GM13977 (cell line): ENCODE data around the gene SLC2A6.
A peak's percentile ranks its signal among the peaks of the same experiment; 100 is the strongest.

ENCODE experiments used
- DNase-seq: peaks from one replicate; pipeline ENCODE4 v3.0.0; 2012; ENCODE audit warnings: low spot score
- in situ Hi-C: fragments of 300-500 bp; cut with MboI; formaldehyde crosslinking; loops from one replicate; pipeline ENCODE4 v1.12.0; 2022; ENCODE audit warnings: low sequenced_read_pairs, low pct_unique_long_range_greater_than_20kb, mixed read lengths, inconsistent platforms; ENCODE audit not compliant: unreplicated experiment
- TF ChIP-seq, protein P1 (sequence below): IDR thresholded peaks from 2 replicates; pipeline ENCODE4 v1.5.1; 2012; ENCODE audit warnings: mild to moderate bottlenecking, control low read depth; ENCODE audit not compliant: insufficient read depth; ENCODE audit errors: extremely low read depth, missing control alignments

The SLC2A6 gene, protein sequence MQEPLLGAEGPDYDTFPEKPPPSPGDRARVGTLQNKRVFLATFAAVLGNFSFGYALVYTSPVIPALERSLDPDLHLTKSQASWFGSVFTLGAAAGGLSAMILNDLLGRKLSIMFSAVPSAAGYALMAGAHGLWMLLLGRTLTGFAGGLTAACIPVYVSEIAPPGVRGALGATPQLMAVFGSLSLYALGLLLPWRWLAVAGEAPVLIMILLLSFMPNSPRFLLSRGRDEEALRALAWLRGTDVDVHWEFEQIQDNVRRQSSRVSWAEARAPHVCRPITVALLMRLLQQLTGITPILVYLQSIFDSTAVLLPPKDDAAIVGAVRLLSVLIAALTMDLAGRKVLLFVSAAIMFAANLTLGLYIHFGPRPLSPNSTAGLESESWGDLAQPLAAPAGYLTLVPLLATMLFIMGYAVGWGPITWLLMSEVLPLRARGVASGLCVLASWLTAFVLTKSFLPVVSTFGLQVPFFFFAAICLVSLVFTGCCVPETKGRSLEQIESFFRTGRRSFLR

DNA sequence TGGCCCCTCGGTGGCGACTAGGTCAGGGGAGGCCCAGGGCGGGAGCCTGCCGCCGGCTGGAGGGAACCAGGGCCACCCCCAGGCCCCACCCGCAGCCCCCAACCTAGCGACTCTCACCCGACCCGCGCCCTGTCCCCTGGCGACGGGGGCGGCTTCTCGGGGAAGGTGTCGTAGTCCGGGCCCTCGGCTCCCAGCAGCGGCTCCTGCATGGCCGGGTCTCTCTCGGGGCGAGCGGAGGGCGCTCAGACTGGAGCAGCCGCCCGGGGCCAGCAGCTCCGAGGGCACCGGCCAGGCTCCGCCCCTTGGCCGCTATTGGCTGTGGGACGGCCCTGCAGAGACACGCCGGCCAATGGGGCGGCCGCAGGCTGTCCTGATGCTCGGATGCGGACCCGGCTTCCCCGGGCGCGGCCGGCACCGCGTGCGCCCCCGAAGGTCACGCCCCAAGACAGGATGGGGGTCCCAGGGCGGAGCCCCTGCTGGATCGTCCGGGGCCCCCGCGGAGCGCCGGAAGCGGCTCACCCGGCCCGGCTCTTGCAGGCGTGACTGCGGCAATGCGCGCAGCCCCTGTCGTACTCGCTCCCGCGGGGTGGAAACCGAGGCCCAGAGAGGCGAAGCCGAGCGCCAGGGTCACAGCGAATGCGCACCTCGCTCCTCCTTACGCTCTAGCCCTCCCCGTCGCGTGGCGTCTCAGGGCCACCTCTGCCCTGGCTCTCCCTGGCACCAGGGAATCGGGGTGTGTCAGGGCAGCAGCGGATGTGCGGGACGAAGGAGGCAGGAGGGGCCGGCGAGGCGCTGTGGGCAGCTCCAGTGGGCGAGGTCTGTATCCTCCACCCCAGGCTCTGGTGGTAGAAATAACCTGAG lies at the start of gene SLC2A6:
SLC2A6 (minus strand) TSS at position 249 of the 861 bp plus-strand sequence; CDS start at position 209, 40 bp downstream.
- in situ Hi-C loops, result no loop called here
- TF ChIP-seq, protein P1, sequence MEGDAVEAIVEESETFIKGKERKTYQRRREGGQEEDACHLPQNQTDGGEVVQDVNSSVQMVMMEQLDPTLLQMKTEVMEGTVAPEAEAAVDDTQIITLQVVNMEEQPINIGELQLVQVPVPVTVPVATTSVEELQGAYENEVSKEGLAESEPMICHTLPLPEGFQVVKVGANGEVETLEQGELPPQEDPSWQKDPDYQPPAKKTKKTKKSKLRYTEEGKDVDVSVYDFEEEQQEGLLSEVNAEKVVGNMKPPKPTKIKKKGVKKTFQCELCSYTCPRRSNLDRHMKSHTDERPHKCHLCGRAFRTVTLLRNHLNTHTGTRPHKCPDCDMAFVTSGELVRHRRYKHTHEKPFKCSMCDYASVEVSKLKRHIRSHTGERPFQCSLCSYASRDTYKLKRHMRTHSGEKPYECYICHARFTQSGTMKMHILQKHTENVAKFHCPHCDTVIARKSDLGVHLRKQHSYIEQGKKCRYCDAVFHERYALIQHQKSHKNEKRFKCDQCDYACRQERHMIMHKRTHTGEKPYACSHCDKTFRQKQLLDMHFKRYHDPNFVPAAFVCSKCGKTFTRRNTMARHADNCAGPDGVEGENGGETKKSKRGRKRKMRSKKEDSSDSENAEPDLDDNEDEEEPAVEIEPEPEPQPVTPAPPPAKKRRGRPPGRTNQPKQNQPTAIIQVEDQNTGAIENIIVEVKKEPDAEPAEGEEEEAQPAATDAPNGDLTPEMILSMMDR, result no peak
- peak; percentile 98 for DNase-seq

DNA sequence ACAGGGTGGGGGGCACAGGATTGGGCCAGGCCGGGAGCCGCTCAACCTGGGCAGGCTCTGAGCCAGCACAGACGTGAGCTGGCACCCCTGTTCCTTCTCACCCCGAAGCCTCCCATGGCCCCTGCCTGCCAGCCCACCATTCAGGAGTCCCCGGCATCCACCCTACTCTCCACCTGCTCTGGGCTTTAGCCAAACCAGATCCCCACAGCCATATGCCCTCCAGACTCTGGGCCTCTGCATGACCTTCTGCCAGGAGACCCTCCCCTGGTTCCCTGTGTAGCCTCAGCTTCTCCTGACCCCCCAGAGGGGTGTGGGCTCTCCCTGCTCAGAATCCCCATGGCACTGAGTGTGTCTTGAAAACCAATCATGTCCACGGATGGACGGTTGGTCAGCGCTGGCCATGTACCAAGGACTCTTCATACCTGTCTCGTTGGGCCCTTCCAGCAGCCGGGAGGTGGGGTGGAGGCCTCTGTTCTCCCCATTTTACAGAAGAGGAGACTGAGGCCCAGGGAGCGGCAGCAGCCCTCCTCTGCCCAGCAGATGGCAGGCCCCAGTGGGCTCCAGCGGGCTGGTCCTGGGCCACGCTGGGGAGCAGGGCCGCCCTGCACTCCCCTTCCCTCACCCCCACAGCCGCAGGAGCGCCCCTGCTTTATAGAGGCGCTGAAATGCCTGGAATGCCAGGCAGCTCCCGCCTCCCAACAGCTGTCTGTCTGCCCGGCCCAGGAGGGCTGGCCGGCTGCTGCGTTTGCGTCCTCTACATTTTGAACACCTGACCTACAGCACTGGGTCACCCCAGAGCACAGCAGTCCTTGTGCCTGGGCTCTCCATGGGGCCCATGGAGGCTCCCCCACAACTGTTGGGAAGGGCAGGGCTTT lies 49.3 kb upstream of the SLC2A6 start:
- no peak for DNase-seq
- TF ChIP-seq, protein P1, result no peak
- in situ Hi-C loops, result loop anchor here (25.0 kb wide), 2 partner anchors 209 to 484 kb away; partner anchors contain the start of gene SARDH

DNA sequence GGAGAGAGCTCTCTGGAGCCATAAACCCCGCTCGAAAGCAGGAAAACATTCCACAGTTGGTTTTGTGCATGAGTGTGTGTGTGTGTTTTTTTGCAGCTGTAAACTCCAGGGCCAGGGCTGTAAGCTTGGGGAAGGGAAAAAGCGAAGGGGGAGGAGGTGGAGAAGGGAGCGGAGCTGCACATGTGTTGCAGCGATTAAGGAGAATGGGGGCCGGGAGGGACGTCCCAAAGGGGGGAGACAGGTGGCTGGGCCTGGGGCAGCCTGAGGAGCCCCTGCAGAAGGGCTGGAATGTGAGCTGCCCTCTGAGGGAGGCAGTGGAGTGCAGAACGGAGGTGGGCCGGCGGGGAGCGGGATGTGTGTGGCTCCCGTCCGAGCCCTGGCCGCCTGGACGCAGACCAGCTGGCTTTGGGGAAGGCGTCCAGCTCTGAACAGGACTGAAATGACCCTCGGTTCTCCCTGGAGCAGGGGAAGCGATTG lies 48.6 kb upstream of the SLC2A6 start:
- TF ChIP-seq, protein P1, result no peak
- in situ Hi-C loops, result loop anchor here (25.0 kb wide), 2 partner anchors 210 to 485 kb away; partner anchors contain the start of gene SARDH
- DNase-seq, result no peak

DNA sequence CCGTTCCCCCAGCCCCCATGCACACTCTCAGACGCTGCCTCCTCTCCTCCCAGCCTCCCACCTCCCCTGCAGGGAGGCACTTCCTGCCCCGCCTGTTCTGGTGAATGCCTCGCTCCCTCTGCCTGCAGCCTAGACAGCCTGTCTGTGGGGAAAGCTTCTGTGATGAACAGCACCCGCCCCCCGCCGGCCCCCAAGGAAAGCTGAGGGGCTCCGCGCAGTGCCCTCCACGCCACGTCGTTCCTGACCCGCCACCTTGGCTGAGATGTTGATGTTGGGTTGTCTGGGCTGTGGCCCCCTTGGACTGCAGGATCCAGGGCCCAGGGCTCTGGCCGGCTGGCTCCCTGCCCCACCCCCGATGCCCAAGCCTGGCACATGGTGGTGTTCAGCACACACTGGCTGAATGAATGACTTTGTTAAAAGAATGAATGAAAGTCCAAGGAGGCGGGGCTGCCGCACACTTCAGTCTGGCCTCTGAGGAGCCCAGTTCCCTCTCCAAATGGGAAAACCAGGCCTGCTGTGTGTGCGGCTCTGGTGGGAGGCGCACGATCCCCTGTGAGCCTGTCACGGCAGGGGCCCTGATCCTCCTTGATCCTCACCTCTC lies 47.9 kb upstream of the SLC2A6 start:
- no peak for DNase-seq
- TF ChIP-seq, protein P1, result no peak
- in situ Hi-C loops, result loop anchor here (25.0 kb wide), 2 partner anchors 210 to 485 kb away; partner anchors contain the start of gene SARDH

DNA sequence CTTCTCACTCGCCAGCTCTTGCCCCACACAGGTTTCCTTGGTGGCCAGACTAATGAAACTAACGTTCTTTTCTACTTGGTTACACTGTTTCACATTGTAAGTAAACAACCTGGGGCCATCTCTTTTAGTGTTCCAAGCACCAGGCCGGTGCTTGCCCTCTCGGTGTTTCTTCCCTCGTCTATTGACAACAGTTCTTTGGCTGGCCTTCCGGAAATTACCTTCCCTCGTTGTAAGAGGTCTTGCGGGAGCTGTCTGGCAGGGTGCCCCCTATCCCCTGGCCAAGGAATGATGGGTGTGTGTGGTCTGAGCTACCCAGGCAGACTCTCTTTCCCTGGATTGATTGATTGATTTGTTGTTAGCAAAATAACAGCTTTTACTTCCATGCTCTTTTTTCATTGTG lies 46.8 kb upstream of the SLC2A6 start:
- TF ChIP-seq, protein P1, result no peak
- DNase-seq, result no peak
- in situ Hi-C loops, result loop anchor here (25.0 kb wide), 2 partner anchors 212 to 487 kb away; partner anchors contain the start of gene SARDH
